ENCODE data around the gene LRRC15.

The LRRC15 gene

DNA sequence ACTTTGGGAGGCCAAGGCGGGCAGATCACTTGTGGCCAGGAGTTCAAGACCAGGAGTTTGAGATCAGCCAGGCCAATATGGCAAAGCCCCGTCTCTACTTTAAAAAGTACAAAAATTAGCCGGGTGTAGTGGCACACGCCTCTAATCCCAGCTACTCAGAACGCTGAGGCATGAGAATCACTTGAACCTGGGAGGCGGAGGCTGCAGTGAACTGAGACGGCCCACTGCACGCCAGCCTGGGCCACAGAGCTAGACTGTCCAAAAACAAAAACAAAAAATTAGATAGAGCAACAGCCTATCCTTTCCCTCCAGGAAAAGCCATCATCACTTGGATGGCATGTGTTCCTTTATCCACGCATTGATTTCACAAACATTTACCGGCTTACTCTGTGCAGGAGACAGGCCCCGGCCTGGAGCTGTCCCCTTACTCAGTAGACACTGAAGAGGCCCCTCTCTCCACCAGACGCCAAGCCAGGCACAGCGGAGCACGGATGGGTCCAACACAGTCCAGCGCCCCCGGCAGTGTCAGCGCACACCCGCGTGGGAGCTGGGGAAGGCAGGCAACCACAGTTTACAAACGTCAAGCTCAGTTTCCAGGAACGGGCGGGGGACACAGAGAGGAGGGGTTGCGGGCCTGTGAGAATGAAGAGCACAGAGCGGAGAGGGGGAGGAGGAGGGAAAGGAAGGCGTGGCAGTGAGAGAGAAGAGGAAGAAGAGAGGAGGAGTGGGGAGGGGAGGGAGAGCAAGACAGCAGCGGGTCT, 26.4 kb upstream of the LRRC15 start:
- H3K4me3 Mint-ChIP-seq, result peak overlapping the region; percentile 11
- H3K27me3 Mint-ChIP-seq, result peaks cover 69% of the 10 kb centered on the region
- H3K9me3 Mint-ChIP-seq, result peaks cover 4% of the 10 kb centered on the region
- no peaks in the 10 kb centered on the region for H3K36me3 Mint-ChIP-seq (ENCODE audit: low read depth)
- intact Hi-C loops (cut with micrococcal nuclease), result no loop called here
- H3K4me1 Mint-ChIP-seq (ENCODE audit: low read depth), result peaks cover 34% of the 10 kb centered on the region
- H3K27ac Mint-ChIP-seq, result no peak overlapping the region

GRCh38 chr3:194395212-194395611, 25.7 kb upstream of the LRRC15 start:
- H3K4me3 Mint-ChIP-seq, result no peak overlapping the region
- no peak overlapping the region for H3K27ac Mint-ChIP-seq
- H3K4me1 Mint-ChIP-seq (ENCODE audit: low read depth), result peaks cover 33% of the 10 kb centered on the region
- intact Hi-C loops (cut with micrococcal nuclease), result no loop called here
- peaks cover 10% of the 10 kb centered on the region for H3K9me3 Mint-ChIP-seq
- no peaks in the 10 kb centered on the region for H3K36me3 Mint-ChIP-seq (ENCODE audit: low read depth)
- H3K27me3 Mint-ChIP-seq, result peaks cover 77% of the 10 kb centered on the region

DNA sequence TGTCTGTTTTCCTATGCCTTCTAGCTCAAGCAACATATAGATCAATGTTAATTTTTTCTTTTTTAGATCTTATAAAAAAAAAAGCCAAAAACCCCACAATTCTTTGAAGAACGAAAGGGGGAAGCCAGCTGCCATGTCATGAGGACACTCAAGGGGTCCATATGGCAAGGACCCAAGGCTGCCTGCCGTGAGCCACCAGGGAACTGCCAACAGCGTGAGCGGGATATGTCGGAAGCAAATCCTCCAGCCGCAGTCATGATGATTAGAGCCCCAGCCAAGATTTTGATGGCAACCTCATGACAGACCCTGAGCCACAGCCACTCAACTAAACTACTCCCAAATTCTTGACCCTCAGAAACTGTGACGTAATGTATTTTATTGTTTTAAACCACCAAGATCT, 23.0 kb upstream of the LRRC15 start:
- peaks cover 17% of the 10 kb centered on the region for H3K4me1 Mint-ChIP-seq (ENCODE audit: low read depth)
- peaks cover 55% of the 10 kb centered on the region for H3K27me3 Mint-ChIP-seq
- intact Hi-C loops (cut with micrococcal nuclease), result no loop called here
- no peak overlapping the region for H3K4me3 Mint-ChIP-seq
- H3K9me3 Mint-ChIP-seq, result peaks cover 10% of the 10 kb centered on the region
- H3K27ac Mint-ChIP-seq, result no peak overlapping the region
- no peaks in the 10 kb centered on the region for H3K36me3 Mint-ChIP-seq (ENCODE audit: low read depth)

DNA sequence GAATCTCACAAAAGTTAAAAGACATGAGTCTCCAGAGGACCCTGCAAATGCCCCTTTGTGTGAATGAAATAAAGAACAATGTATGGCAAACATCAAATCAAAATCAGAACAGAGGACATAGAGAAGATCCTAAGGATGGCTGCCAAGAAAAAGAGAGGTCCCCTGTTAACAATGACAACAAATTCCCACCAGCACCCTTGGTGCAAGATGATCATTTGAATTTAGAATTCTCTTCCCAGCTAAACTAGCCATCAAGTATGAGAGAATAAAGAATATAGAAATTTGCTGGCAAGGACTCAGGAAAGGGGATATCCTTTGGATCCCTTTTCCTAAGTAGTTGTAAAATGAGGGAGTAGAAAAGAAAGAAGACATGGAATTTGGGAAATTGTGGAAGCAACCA, 21.3 kb upstream of the LRRC15 start:
- Mint-ChIP-seq H3K4me3 (no peak overlapping the region), H3K27ac (no peak overlapping the region), H3K36me3 (ENCODE audit: low read depth) (no peaks in the 10 kb centered on the region), H3K9me3 (peaks cover 10% of the 10 kb centered on the region), H3K4me1 (ENCODE audit: low read depth) (peaks cover under 1% of the 10 kb centered on the region), H3K27me3 (peaks cover 42% of the 10 kb centered on the region)
- intact Hi-C loops (cut with micrococcal nuclease), result no loop called here

DNA sequence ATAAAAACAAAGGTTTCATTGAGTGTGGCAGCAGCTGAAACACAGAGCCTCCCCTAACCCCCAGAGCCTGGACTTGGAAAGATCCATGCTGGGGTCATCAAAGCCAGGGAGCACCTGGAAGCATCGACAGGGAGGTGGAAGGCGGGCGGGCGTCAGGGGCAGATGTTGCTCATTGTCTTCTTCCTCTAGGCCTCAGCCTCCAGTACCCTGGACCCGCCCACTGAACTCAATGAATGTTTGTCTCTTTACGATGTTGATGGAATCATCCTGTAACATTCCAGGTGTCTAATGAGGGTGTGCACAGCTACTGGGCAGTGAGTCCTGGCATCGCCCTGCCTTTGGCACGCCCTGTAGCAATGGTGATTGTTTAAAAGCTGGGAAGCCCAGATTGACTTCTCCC, 19.7 kb upstream of the LRRC15 start:
- Mint-ChIP-seq H3K9me3 (peaks cover 10% of the 10 kb centered on the region), H3K36me3 (ENCODE audit: low read depth) (no peaks in the 10 kb centered on the region), H3K4me1 (ENCODE audit: low read depth) (no peaks in the 10 kb centered on the region), H3K4me3 (no peak overlapping the region), H3K27me3 (peaks cover 34% of the 10 kb centered on the region), H3K27ac (no peak overlapping the region)
- intact Hi-C loops (cut with micrococcal nuclease), result no loop called here

GRCh38 chr3:194387926-194388418, 18.4 kb upstream of the LRRC15 start:
- Mint-ChIP-seq H3K9me3 (peaks cover 10% of the 10 kb centered on the region), H3K4me1 (ENCODE audit: low read depth) (no peaks in the 10 kb centered on the region), H3K27me3 (peaks cover 36% of the 10 kb centered on the region), H3K27ac (no peak overlapping the region), H3K36me3 (ENCODE audit: low read depth) (no peaks in the 10 kb centered on the region), H3K4me3 (no peak overlapping the region)
- intact Hi-C loops (cut with micrococcal nuclease), result no loop called here

DNA sequence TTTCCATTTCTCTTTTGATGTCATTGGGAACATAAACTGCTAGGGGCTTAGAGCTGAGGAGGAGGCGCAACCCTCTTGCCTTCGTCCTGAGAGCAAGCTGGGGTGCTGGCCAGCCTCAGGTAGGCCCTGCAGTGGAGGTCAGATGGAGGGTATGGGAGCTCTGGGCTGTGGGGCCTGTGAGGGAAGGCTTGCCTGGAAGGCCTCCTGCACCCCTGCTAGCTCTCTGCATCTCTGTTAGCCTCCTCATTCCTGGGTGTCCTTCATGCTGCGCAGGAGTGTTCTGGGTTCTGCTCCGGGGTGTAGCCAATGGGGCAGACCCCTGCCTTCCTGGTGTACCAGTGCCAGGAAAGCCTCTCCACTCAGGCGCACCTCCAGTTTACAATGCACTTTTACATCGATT, 17.7 kb upstream of the LRRC15 start:
- peaks cover 31% of the 10 kb centered on the region for H3K27me3 Mint-ChIP-seq
- H3K9me3 Mint-ChIP-seq, result peaks cover 10% of the 10 kb centered on the region
- no peak overlapping the region for H3K27ac Mint-ChIP-seq
- no peak overlapping the region for H3K4me3 Mint-ChIP-seq
- H3K4me1 Mint-ChIP-seq (ENCODE audit: low read depth), result no peaks in the 10 kb centered on the region
- intact Hi-C loops (cut with micrococcal nuclease), result no loop called here
- H3K36me3 Mint-ChIP-seq (ENCODE audit: low read depth), result no peaks in the 10 kb centered on the region

DNA sequence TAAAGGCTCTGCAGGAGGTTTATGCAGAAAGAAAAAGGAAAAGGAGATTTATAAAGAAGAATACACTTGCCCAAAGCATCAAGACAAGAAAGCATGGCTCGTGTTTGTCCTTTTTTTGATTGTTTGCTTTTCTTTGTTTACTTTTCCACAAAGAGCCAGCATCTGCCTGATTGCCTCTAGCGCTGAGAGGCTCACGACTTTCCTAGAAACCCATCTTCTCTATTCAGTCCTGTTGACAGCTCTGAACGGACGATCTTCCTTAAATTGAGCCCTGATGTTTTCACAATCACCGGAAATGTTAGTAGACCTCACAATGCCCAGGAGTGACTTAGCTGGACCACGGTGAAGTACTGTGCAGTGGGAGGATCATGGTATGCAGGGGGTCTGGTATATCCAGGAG, 17.1 kb upstream of the LRRC15 start:
- H3K4me1 Mint-ChIP-seq (ENCODE audit: low read depth), result no peaks in the 10 kb centered on the region
- peaks cover 10% of the 10 kb centered on the region for H3K9me3 Mint-ChIP-seq
- H3K36me3 Mint-ChIP-seq (ENCODE audit: low read depth), result no peaks in the 10 kb centered on the region
- no peak overlapping the region for H3K4me3 Mint-ChIP-seq
- no peak overlapping the region for H3K27ac Mint-ChIP-seq
- intact Hi-C loops (cut with micrococcal nuclease), result no loop called here
- peaks cover 30% of the 10 kb centered on the region for H3K27me3 Mint-ChIP-seq

DNA sequence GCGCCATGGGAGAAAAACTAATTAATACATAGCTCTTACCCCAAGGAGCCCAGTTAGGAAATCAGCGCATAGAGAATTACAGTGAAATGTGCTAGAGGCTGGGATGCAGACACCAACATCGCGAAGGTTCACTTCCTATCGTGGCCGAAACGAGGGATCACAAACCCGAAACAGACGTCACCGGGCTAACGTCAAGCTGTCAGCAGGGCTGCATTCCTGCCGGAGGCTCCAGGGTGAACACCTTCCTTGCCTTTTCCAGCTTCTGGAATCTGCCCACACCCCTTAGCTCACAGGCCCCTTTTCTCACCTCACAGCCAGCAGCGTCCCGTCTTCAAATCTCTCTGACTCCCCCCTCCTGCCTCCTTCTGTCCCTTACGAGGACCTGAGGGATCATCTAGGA, 16.5 kb upstream of the LRRC15 start:
- H3K27me3 Mint-ChIP-seq, result peaks cover 28% of the 10 kb centered on the region
- intact Hi-C loops (cut with micrococcal nuclease), result no loop called here

GRCh38 chr3:194384569-194385001, 15.0 kb upstream of the LRRC15 start:
- intact Hi-C loops (cut with micrococcal nuclease), result no loop called here
- Mint-ChIP-seq H3K27me3 (peaks cover 20% of the 10 kb centered on the region), H3K9me3 (no peaks in the 10 kb centered on the region), H3K36me3 (ENCODE audit: low read depth) (no peaks in the 10 kb centered on the region), H3K4me1 (ENCODE audit: low read depth) (no peaks in the 10 kb centered on the region), H3K4me3 (no peak overlapping the region), H3K27ac (no peak overlapping the region)

More for the DNA sequence above, 16.5 kb upstream of the LRRC15 start:
- no peaks in the 10 kb centered on the region for H3K36me3 Mint-ChIP-seq (ENCODE audit: low read depth)
- no peaks in the 10 kb centered on the region for H3K4me1 Mint-ChIP-seq (ENCODE audit: low read depth)
- no peak overlapping the region for H3K27ac Mint-ChIP-seq
- H3K9me3 Mint-ChIP-seq, result peaks cover 7% of the 10 kb centered on the region
- no peak overlapping the region for H3K4me3 Mint-ChIP-seq

GRCh38 chr3:194384156-194384555, 14.6 kb upstream of the LRRC15 start:
- intact Hi-C loops (cut with micrococcal nuclease), result no loop called here
- H3K9me3 Mint-ChIP-seq, result no peaks in the 10 kb centered on the region

DNA sequence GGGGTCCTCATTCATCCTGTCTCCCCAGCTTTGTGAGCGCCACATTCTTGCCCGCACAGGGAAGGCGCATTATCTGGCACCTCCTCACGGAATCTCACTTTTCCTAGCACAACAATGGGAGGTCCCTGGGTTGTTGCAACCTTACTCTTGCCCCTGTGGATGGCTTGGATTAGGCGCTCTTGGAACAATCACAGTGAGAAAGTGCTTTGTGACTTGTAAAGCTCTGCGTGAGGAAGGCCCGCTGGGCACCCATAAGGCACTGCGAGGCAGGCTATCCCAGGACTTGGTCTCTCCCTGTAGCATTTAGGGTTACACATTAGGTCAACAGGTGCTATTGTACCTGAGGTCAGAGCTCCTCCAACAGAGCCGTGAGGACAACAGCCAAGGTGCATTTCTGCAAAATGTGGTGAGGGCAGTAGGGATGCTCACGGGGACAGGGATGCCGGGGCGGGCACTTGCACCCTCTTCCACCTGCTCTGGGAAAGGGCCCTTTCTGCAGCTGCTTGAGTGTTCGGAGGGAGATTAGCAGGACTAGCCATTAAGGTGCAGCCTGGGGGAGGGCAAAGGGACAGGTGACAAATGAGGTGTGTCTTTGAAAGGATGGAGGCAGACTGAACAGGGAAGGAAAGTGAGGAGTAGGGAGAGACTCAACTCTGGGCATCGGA, 13.9 kb upstream of the LRRC15 start:
- Mint-ChIP-seq H3K27ac (no peak overlapping the region), H3K4me1 (ENCODE audit: low read depth) (no peaks in the 10 kb centered on the region), H3K9me3 (no peaks in the 10 kb centered on the region), H3K27me3 (peaks cover 19% of the 10 kb centered on the region), H3K4me3 (no peak overlapping the region), H3K36me3 (ENCODE audit: low read depth) (no peaks in the 10 kb centered on the region)
- intact Hi-C loops (cut with micrococcal nuclease), result no loop called here

More at GRCh38 chr3:194384156-194384555, 14.6 kb upstream of the LRRC15 start:
- H3K4me1 Mint-ChIP-seq (ENCODE audit: low read depth), result no peaks in the 10 kb centered on the region
- H3K27me3 Mint-ChIP-seq, result peaks cover 16% of the 10 kb centered on the region
- no peak overlapping the region for H3K27ac Mint-ChIP-seq
- H3K4me3 Mint-ChIP-seq, result no peak overlapping the region
- H3K36me3 Mint-ChIP-seq (ENCODE audit: low read depth), result no peaks in the 10 kb centered on the region

DNA sequence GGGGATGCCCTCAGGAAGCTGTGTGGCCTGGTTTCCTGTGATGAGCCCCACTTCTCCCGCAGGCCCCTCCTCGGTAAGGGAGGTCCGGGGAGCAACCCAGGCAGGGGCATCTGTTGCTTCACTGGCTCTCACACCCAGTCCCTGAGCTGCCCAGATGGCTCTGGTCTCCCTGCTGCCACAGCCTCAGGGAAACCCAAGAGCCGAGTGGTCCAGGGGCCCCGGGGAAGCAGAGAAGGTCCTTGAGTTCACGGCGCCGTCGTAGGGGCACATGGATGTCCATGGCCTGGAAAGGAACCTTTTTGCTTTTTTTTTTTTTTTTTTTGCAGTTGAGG, 13.3 kb upstream of the LRRC15 start:
- peaks cover 20% of the 10 kb centered on the region for H3K27me3 Mint-ChIP-seq
- no peaks in the 10 kb centered on the region for H3K9me3 Mint-ChIP-seq
- no peak overlapping the region for H3K4me3 Mint-ChIP-seq
- H3K36me3 Mint-ChIP-seq (ENCODE audit: low read depth), result no peaks in the 10 kb centered on the region
- H3K27ac Mint-ChIP-seq, result no peak overlapping the region
- intact Hi-C loops (cut with micrococcal nuclease), result no loop called here
- no peaks in the 10 kb centered on the region for H3K4me1 Mint-ChIP-seq (ENCODE audit: low read depth)

- intact Hi-C loops (cut with micrococcal nuclease), result no loop called here
- peaks cover 20% of the 10 kb centered on the region for H3K27me3 Mint-ChIP-seq
- no peaks in the 10 kb centered on the region for H3K9me3 Mint-ChIP-seq
- H3K4me1 Mint-ChIP-seq (ENCODE audit: low read depth), result no peaks in the 10 kb centered on the region
- H3K36me3 Mint-ChIP-seq (ENCODE audit: low read depth), result no peaks in the 10 kb centered on the region
- H3K27ac Mint-ChIP-seq, result no peak overlapping the region
- no peak overlapping the region for H3K4me3 Mint-ChIP-seq
These were observed 12.8 kb upstream of the LRRC15 start for GRCh38 chr3:194382196-194382891.
